ENCODE measurements around the gene LARP4B. TPM values are rescaled to one million over a fixed set of nuclear protein-coding genes. Genes with fewer than 3 reads are reported as not detected.

The LARP4B gene
- total and polyA plus RNA-seq, 2 of the 13 experiments (the other 11 are each of a cell fraction or from before 2014, with no cell fraction given): 19.5 to 30.2 TPM

DNA sequence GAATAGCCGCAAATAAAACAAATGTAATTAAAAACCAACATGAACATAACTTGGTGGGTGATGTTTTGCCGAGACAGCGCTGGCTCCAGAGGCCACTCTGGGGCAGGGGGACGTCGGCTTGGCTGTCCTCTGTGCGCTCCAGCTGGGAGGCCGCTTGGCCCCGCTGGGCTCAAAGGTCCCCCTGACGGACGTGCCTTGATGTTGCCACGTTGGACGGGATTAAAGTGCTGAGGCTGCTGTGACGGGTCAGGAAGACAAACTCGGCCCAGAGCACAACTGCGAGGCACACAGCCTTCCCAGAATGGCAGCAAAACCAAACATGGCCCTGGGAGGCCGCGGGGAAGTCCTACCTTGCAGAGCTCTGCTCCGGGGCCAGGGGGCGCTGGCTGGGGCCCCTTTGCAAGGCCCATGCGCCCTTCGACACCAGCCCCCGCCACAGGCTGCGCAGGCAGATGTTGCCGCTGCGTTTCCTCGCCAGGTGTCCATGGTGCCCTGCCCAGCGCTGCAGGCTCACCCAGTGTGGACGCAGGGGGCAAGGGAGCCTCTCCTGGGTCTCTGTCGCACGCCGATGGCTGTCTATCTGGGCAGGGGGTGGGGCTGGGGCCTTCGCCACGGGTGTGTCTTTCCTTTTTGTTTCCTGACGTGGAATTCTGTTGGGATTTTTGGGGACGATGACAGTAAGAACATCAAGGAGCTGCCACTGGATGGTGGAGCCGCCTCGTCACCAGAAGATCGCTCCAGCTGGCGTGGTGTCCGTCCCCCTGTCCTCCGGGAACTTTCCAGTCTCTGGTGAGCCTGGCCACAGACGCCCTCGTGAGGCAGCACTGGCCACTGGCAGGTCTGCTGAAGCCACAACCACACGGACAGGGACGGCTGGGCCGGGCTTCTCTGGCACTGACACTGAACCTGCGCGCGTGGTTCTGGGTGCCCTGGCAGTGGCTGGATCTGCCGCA, 142.4 kb downstream of the LARP4B start:
- Histone ChIP-seq H3K9ac (ENCODE audit: insufficient read depth, low read depth, low read length) (peak overlapping the region; percentile 59), H3K9me3 (ENCODE audit: low read length) (no peaks in the 10 kb centered on the region), H3K4me2 (ENCODE audit: low read depth, low read length) (peak overlapping the region; percentile 64), H3K27ac (ENCODE audit: extremely low read length, insufficient read depth, low read length) (peak overlapping the region; percentile 79), H3K27me3 (ENCODE audit: control insufficient read depth in 1 of 2, insufficient read depth in 2 of 2, low read length in 2 of 2) (peaks cover 2 to 4% of the 10 kb centered on the region in 2 experiments; a peak in 1 of 5 replicates), H4K20me1 (ENCODE audit: insufficient read depth, low read length) (no peaks in the 10 kb centered on the region), H2AFZ (ENCODE audit: low read length) (no peak overlapping the region), H3K4me1 (ENCODE audit: insufficient read depth, low read length) (peaks cover 48% of the 10 kb centered on the region), H3K4me3 (replicated peaks in 1 of 3; ENCODE audit: insufficient read depth in 1 of 3, low read depth in 2 of 3, low read length in 3 of 3) (peak overlapping the region in 1 of 3 experiments; percentile 50; a peak in 2 of 6 replicates), H3K36me3 (replicated peaks in 1 of 2; ENCODE audit: control insufficient read depth in 1 of 2, insufficient read depth in 2 of 2, low read length in 2 of 2) (no peaks in the 10 kb centered on the region), H3K79me2 (ENCODE audit: insufficient read depth, low read length) (no peaks in the 10 kb centered on the region)
- POLR2A ChIA-PET: interaction anchor here (1.5 kb wide), 1 partner anchor 93 kb away, joined by 4 read pairs; no protein-coding TSS in a partner anchor
- intact Hi-C loops (cut with micrococcal nuclease; ENCODE audit: unreplicated experiment): loop anchor here (5.0 kb wide), 1 partner anchor 102 kb away; the partner anchor contains the start of gene DIP2C
- TSS peak; percentile 94 for BruUV-seq (replicated peaks)
- CTCF ChIA-PET (ENCODE audit: low intra/inter-chr PET ratio, low total read pairs): interaction anchor here (1.9 kb wide), 1 partner anchor 278 kb away, joined by 8 read pairs; no protein-coding TSS in a partner anchor
- in situ Hi-C loops (cut with HindIII; ENCODE audit: extremely low pct_ligation_motif_present, low pct_unique_long_range_greater_than_20kb): loop anchor here (5.0 kb wide), 1 partner anchor 277 kb away; no protein-coding TSS in a partner anchor
- ATAC-seq (peak; percentile 77), DNase-seq (ENCODE audit: low spot score) (peak; percentile 82), FAIRE-seq (peak; percentile 23)
- 52% methylated on average over 16 of the region's 50 CpGs for WGBS (ENCODE audit: low lambda C conversion rate)
- no peak for TF ChIP-seq GABPA (IDR thresholded peaks at IDR 0.05; ENCODE audit: low read depth, low read length)
- no peak for TF ChIP-seq GABPA (CRISPR knock-in tag; IDR thresholded peaks at IDR 0.05; ENCODE audit: low read depth)
- no peak for TF ChIP-seq POLR2AphosphoS2 (IDR thresholded peaks at IDR 0.05; ENCODE audit: low read depth, low read length)
- no peak for TF ChIP-seq PAF1 (CRISPR knock-in tag; IDR thresholded peaks at IDR 0.05)
- no peak for TF ChIP-seq PRPF4 (IDR thresholded peaks at IDR 0.05; ENCODE audit: low read depth, low read length, poor library complexity, severe bottlenecking)
- no peak for TF ChIP-seq JUND (CRISPR knock-in tag; IDR thresholded peaks at IDR 0.05)
- TF ChIP-seq, protein P1, sequence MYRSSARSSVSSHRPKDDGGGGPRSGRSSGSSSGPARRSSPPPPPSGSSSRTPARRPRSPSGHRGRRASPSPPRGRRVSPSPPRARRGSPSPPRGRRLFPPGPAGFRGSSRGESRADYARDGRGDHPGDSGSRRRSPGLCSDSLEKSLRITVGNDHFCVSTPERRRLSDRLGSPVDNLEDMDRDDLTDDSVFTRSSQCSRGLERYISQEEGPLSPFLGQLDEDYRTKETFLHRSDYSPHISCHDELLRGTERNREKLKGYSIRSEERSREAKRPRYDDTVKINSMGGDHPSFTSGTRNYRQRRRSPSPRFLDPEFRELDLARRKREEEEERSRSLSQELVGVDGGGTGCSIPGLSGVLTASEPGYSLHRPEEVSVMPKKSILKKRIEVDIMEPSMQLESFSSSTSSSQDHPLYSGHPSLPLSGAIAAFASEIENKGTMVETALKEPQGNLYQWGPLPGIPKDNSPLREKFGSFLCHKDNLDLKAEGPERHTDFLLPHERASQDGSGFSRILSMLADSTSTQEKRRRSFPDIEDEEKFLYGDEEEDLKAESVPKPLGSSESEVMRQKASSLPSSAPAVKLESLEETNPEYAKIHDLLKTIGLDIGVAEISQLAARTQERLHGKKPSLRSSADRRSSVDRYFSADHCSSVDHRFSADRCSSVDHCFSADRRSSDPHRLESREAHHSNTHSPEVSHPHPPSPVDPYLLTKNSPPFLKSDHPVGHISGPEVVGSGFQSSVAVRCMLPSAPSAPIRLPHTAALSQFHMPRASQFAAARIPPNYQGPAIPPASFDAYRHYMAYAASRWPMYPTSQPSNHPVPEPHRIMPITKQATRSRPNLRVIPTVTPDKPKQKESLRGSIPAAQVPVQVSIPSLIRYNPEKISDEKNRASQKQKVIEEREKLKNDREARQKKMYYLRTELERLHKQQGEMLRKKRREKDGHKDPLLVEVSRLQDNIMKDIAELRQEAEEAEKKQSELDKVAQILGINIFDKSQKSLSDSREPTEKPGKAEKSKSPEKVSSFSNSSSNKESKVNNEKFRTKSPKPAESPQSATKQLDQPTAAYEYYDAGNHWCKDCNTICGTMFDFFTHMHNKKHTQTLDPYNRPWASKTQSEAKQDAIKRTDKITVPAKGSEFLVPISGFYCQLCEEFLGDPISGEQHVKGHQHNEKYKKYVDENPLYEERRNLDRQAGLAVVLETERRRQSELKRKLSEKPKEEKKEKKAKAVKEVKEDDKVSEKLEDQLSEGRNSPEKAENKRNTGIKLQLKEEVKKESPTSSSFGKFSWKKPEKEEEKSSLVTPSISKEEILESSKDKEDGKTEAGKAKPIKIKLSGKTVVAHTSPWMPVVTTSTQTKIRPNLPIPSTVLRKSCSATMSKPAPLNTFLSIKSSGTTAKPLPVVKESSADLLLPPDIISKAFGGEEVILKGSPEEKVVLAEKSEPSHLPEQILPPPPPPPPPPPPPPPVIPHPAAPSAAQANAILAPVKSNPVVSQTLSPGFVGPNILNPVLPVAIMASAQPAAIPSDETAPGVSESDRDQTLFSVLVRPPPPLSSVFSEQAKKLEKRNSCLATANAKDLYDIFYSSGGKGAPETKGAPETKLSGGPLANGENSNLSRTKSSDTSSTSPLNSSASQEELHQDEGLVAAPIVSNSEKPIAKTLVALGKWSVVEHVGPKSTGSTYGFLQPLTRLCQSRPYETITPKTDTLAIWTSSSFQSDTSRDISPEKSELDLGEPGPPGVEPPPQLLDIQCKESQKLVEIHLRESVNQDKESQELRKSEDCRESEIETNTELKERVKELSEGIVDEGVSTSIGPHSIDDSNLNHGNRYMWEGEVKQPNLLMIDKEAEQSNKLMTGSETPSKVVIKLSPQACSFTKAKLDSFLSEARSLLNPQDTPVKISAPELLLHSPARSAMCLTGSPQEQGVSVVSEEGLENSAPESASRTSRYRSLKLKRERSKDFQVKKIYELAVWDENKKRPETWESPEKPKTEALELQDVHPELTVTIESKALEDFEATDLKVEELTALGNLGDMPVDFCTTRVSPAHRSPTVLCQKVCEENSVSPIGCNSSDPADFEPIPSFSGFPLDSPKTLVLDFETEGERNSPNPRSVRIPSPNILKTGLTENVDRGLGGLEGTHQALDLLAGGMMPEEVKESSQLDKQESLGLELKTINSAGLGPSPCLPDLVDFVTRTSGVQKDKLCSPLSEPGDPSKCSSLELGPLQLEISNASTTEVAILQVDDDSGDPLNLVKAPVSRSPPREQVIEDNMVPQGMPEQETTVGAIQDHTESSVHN (CRISPR knock-in tag; IDR thresholded peaks at IDR 0.05): no peak
- no peak for TF ChIP-seq TOE1 (CRISPR knock-in tag; IDR thresholded peaks at IDR 0.05)
- TF ChIP-seq, protein P2, sequence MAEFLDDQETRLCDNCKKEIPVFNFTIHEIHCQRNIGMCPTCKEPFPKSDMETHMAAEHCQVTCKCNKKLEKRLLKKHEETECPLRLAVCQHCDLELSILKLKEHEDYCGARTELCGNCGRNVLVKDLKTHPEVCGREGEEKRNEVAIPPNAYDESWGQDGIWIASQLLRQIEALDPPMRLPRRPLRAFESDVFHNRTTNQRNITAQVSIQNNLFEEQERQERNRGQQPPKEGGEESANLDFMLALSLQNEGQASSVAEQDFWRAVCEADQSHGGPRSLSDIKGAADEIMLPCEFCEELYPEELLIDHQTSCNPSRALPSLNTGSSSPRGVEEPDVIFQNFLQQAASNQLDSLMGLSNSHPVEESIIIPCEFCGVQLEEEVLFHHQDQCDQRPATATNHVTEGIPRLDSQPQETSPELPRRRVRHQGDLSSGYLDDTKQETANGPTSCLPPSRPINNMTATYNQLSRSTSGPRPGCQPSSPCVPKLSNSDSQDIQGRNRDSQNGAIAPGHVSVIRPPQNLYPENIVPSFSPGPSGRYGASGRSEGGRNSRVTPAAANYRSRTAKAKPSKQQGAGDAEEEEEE (CRISPR knock-in tag; IDR thresholded peaks at IDR 0.05; ENCODE audit: borderline replicate concordance): no peak
- no peak for TF ChIP-seq ZNF232 (CRISPR knock-in tag; IDR thresholded peaks at IDR 0.05; ENCODE audit: borderline replicate concordance)
- TF ChIP-seq, protein P3, sequence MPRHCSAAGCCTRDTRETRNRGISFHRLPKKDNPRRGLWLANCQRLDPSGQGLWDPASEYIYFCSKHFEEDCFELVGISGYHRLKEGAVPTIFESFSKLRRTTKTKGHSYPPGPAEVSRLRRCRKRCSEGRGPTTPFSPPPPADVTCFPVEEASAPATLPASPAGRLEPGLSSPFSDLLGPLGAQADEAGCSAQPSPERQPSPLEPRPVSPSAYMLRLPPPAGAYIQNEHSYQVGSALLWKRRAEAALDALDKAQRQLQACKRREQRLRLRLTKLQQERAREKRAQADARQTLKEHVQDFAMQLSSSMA (CRISPR knock-in tag; IDR thresholded peaks at IDR 0.05): no peak
- TF ChIP-seq RCOR2 (CRISPR knock-in tag; IDR thresholded peaks at IDR 0.05): no peak
